SK-N-SH (cell line): ENCODE measurements around the gene SGCB.

ENCODE experiments used
- CHD2 ChIP-seq: fragments of 150-350 bp; IDR thresholded peaks from 2 replicates; pipeline ENCODE4 v1.6.1; 2018; ENCODE audit warnings: low read length; ENCODE audit not compliant: partially characterized antibody
- CTCF ChIP-seq: fragments of 200-600 bp; sonication (generic); IDR thresholded peaks from 2 replicates; pipeline ENCODE4 v1.6.1; 2017; ENCODE audit warnings: antibody characterized with exemption, mild to moderate bottlenecking, moderate library complexity
- EP300 ChIP-seq, 2 experiments: IDR thresholded peaks; 2 replicates each; pipeline versions ENCODE4 v1.4.0 to v1.6.1; 2012; ENCODE audit warnings: borderline replicate concordance in 1 of 2, low read depth in 1 of 2, low read length in 1 of 2
- GABPA ChIP-seq: IDR thresholded peaks from 2 replicates; pipeline ENCODE4 v1.4.0; 2012; ENCODE audit warnings: low read depth, mild to moderate bottlenecking
- IRF3 ChIP-seq: fragments of 150-350 bp; IDR thresholded peaks from 2 replicates; pipeline ENCODE4 v1.6.1; 2016; ENCODE audit warnings: mild to moderate bottlenecking, low read depth, low read length
- JUND ChIP-seq: IDR thresholded peaks from 2 replicates; pipeline ENCODE4 v1.4.0; 2012
- MXI1 ChIP-seq: IDR thresholded peaks from 2 replicates; pipeline ENCODE4 v1.6.1; 2012; ENCODE audit warnings: mild to moderate bottlenecking, low read depth, low read length, improper control_type of control experiment
- NRF1 ChIP-seq: IDR thresholded peaks from 2 replicates; pipeline ENCODE4 v1.6.1; 2012; ENCODE audit warnings: low read depth, mild to moderate bottlenecking, low read length
- POLR2AphosphoS5 ChIP-seq: IDR thresholded peaks from 2 replicates; pipeline ENCODE4 v1.6.1; 2012; ENCODE audit warnings: low read depth, low read length
- RFX5 ChIP-seq: IDR thresholded peaks from 2 replicates; pipeline ENCODE4 v1.6.1; 2012; ENCODE audit warnings: mild to moderate bottlenecking, improper control_type of control experiment, low read length
- SIN3A ChIP-seq: IDR thresholded peaks from 2 replicates; pipeline ENCODE4 v1.6.1; 2012; ENCODE audit warnings: low read depth, mild to moderate bottlenecking, low read length, moderate library complexity, borderline replicate concordance
- TCF12 ChIP-seq: IDR thresholded peaks from 2 replicates; pipeline ENCODE4 v1.4.0; 2012
- TEAD4 ChIP-seq: IDR thresholded peaks from 2 replicates; pipeline ENCODE4 v1.4.0; 2012; ENCODE audit warnings: mild to moderate bottlenecking, borderline replicate concordance; ENCODE audit not compliant: insufficient read depth
- YY1 ChIP-seq: IDR thresholded peaks from 2 replicates; pipeline ENCODE4 v1.4.0; 2012; ENCODE audit warnings: low read depth, mild to moderate bottlenecking

- TF ChIP-seq CTCF: no peak
- TF ChIP-seq RFX5: no peak
- TF ChIP-seq EP300 (IDR thresholded peaks at IDR 0.05; ENCODE audit: borderline replicate concordance in 1 of 2, low read depth in 1 of 2, low read length in 1 of 2): no peak
- no peak for TF ChIP-seq POLR2AphosphoS5
- no peak for TF ChIP-seq GABPA
- TF ChIP-seq JUND: no peak
- TF ChIP-seq CHD2: no peak
- TF ChIP-seq MXI1: no peak
- no peak for TF ChIP-seq YY1
- TF ChIP-seq NRF1: no peak
- no peak for TF ChIP-seq TEAD4
- no peak for TF ChIP-seq IRF3
- no peak for TF ChIP-seq SIN3A
- TF ChIP-seq TCF12: no peak
These were observed 33.9 kb upstream of the SGCB start for GRCh38 chr4:52071791-52072546.
